NCI-H2029 (cell line): ENCODE measurements around the gene NKRF.

ENCODE experiments used
- DNase-seq: peaks from one replicate; lab custom pipeline; 2025; lab: John Stamatoyannopoulos, UW

Gene NKRF

GRCh38 chrX:119607018-119607389, 780 bp upstream of the NKRF start:
- DNase-seq, result no peak

- no peak for DNase-seq
Observed at GRCh38 chrX:119605464-119606279, 552 bp downstream of the NKRF start.

GRCh38 chrX:119604766-119605463, 1.3 kb downstream of the NKRF start:
- DNase-seq, result no peak

GRCh38 chrX:119602701-119603255, 3.4 kb downstream of the NKRF start:
- DNase-seq, result no peak

GRCh38 chrX:119589810-119590209, 16.4 kb downstream of the NKRF start:
- DNase-seq, result no peak

- DNase-seq, result no peak
Observed at GRCh38 chrX:119583431-119584059, 22.7 kb downstream of the NKRF start.

- no peak for DNase-seq
Observed at GRCh38 chrX:119579414-119579813, 26.8 kb downstream of the NKRF start.

- peak; percentile 49 for DNase-seq
Observed at GRCh38 chrX:119574394-119575266, 31.6 kb downstream of the NKRF start, which contains the start of gene UBE2A. TSS of gene UBE2A (plus strand) at chrX:119574563. CDS start at chrX:119574712, 149 bp downstream.

- DNase-seq, result no peak
Observed at GRCh38 chrX:119573840-119574393, 32.3 kb downstream of the NKRF start.

- DNase-seq, result no peak
Observed at GRCh38 chrX:119573222-119573621, 33.0 kb downstream of the NKRF start.

GRCh38 chrX:119570351-119570835, 35.8 kb downstream of the NKRF start:
- no peak for DNase-seq

GRCh38 chrX:119565107-119565663, 41.0 kb downstream of the NKRF start, which contains the start of gene STEEP1:
TSS of gene STEEP1 (minus strand) at chrX:119565409. CDS start at chrX:119565355, 54 bp downstream.
- peak; percentile 85 for DNase-seq

GRCh38 chrX:119552508-119552907, 53.7 kb downstream of the NKRF start:
- DNase-seq, result no peak

- DNase-seq, result no peak
Observed at GRCh38 chrX:119549327-119550016, 56.8 kb downstream of the NKRF start.

- no peak for DNase-seq
Observed at GRCh38 chrX:119541188-119541587, 65.0 kb downstream of the NKRF start.

- no peak for DNase-seq
Observed at GRCh38 chrX:119539872-119540271, 66.4 kb downstream of the NKRF start.
